Measurements from ENCODE around the gene RHD. TPM values are rescaled to one million over a fixed set of nuclear protein-coding genes. Genes with fewer than 3 reads are reported as not detected.
"Not testable (repeated sequence)": the region's sequence is repeated elsewhere in the genome, so short reads cannot be mapped to it uniquely, and the experiment has no call there.

The RHD gene
- total and polyA plus RNA-seq, 4 donors = 0.31 to 85.4 TPM; not detected in 2

- not testable (repeated sequence) for DNase-seq (ENCODE audit: low spot score); H3K9ac ChIP-seq (ENCODE audit: low read depth in 1 of 2, low read length in 2 of 2); H3K27me3 ChIP-seq (ENCODE audit: control insufficient read depth in 4 of 4, insufficient read depth in 4 of 4, low read length in 3 of 4)
These were observed 99.4 kb downstream of the RHD start for GRCh38 chr1:25371757-25372156.

GRCh38 chr1:25378367-25378766 is 106.1 kb downstream of the RHD start:
- not testable (repeated sequence) for H3K27me3 ChIP-seq (ENCODE audit: control insufficient read depth in 4 of 4, insufficient read depth in 4 of 4, low read length in 3 of 4); H3K27ac ChIP-seq (ENCODE audit: low read depth in 1 of 2, low read length in 2 of 2); H3K9me3 ChIP-seq (ENCODE audit: control insufficient read depth in 4 of 4, low read length in 3 of 4); H3K4me1 ChIP-seq (ENCODE audit: control insufficient read depth in 4 of 4, insufficient read depth in 4 of 4, low read length in 3 of 4); DNase-seq (ENCODE audit: low spot score); H3K36me3 ChIP-seq (ENCODE audit: control insufficient read depth in 4 of 4, insufficient read depth in 3 of 4, low read depth in 1 of 4, low read length in 3 of 4); H3K4me3 ChIP-seq (ENCODE audit: low read depth in 1 of 3, low read length in 3 of 3); H3K9ac ChIP-seq (ENCODE audit: low read depth in 1 of 2, low read length in 2 of 2)
- WGBS = 82% methylated on average over 3 of the region's 3 CpGs

More at GRCh38 chr1:25371757-25372156, 99.4 kb downstream of the RHD start:
- not testable (repeated sequence) for H3K4me3 ChIP-seq (ENCODE audit: low read depth in 1 of 3, low read length in 3 of 3); H3K4me1 ChIP-seq (ENCODE audit: control insufficient read depth in 4 of 4, insufficient read depth in 4 of 4, low read length in 3 of 4); H3K36me3 ChIP-seq (ENCODE audit: control insufficient read depth in 4 of 4, insufficient read depth in 3 of 4, low read depth in 1 of 4, low read length in 3 of 4); H3K9me3 ChIP-seq (ENCODE audit: control insufficient read depth in 4 of 4, low read length in 3 of 4); H3K27ac ChIP-seq (ENCODE audit: low read depth in 1 of 2, low read length in 2 of 2)
- WGBS = 76% methylated on average over 7 of the region's 7 CpGs

Other genes starting within 250 kb of the RHD start
- gene SYF2, start 40.0 kb upstream of the RHD start, total RNA-seq = 10 to 100 TPM; 12.0 to 13.0 TPM
- 10 to 100 TPM; 17.5 to 24.0 TPM for gene SYF2, start 40.0 kb upstream of the RHD start, polyA plus RNA-seq
- gene RSRP1, start 25.1 kb upstream of the RHD start, total RNA-seq = 100 to 1,000 TPM; 101 TPM
- 10 to 100 TPM; 19.9 to 46.7 TPM for gene RSRP1, start 25.1 kb upstream of the RHD start, polyA plus RNA-seq
- 10 to 100 TPM; 33.9 to 42.4 TPM for gene TMEM50A, start 65.8 kb downstream of the RHD start, total RNA-seq
- 10 to 100 TPM; 22.4 to 64.2 TPM for gene TMEM50A, start 65.8 kb downstream of the RHD start, polyA plus RNA-seq
- gene RHCE, start 148.3 kb downstream of the RHD start, total RNA-seq = 10 to 100 TPM in 1 of 2 donors, under 1 TPM in 1; 0.92 to 89.9 TPM
- under 1 TPM; 0.42 to 0.46 TPM for gene RHCE, start 148.3 kb downstream of the RHD start, polyA plus RNA-seq
- 10 to 100 TPM; 21.9 to 23.2 TPM for gene MACO1, start 158.4 kb downstream of the RHD start, total RNA-seq
- gene MACO1, start 158.4 kb downstream of the RHD start, polyA plus RNA-seq = 10 to 100 TPM; 15.3 to 19.3 TPM